B cell (primary cell): ENCODE measurements around the gene PGPEP1.

ENCODE experiments used
- CTCF ChIP-seq: fragments of 200-600 bp; IDR thresholded peaks from one replicate; pipeline ENCODE4 v1.8.0; 2022; ENCODE audit warnings: antibody characterized with exemption, mild to moderate bottlenecking
- EZH2 ChIP-seq: IDR thresholded peaks from 2 replicates; pipeline ENCODE4 v1.6.1; 2012; ENCODE audit warnings: borderline replicate concordance, low read depth, mild to moderate bottlenecking, moderate library complexity, low read length; ENCODE audit not compliant: insufficient read depth, poor library complexity, severe bottlenecking

- TF ChIP-seq CTCF (no peak), EZH2 (no peak)
These were observed 4.9 kb downstream of the PGPEP1 start for GRCh38 chr19:18345296-18345695.
